HG02588 (cell line): ENCODE data around the gene TSPAN14.
"Not testable (repeated sequence)": the region's sequence is repeated elsewhere in the genome, so short reads cannot be mapped to it uniquely, and the experiment has no call there.

Experiments used
- ATAC-seq: cut with Tn5 transposase; IDR thresholded peaks from one replicate; pipeline ENCODE4 v1.9.1; 2021; ENCODE audit warnings: mild to moderate bottlenecking, moderate library complexity; ENCODE audit not compliant: unreplicated experiment

The TSPAN14 gene

GRCh38 chr10:80539421-80540031 lies 85.4 kb downstream of the TSPAN14 start:
- ATAC-seq: peak; percentile 28

- ATAC-seq: no peak
Measured at GRCh38 chr10:80540136-80540535, 86.0 kb downstream of the TSPAN14 start.

- ATAC-seq: no peak
Measured at GRCh38 chr10:80540618-80540980, 86.5 kb downstream of the TSPAN14 start.

- ATAC-seq: peak; percentile 52
Measured at GRCh38 chr10:80540981-80541750, 87.1 kb downstream of the TSPAN14 start.

- no peak for ATAC-seq
Measured at GRCh38 chr10:80542053-80542452, 87.9 kb downstream of the TSPAN14 start.

GRCh38 chr10:80542652-80543318 lies 88.7 kb downstream of the TSPAN14 start:
- ATAC-seq: no peak

GRCh38 chr10:80543319-80543672 lies 89.2 kb downstream of the TSPAN14 start:
- not testable (repeated sequence) for ATAC-seq

- no peak for ATAC-seq
Measured at GRCh38 chr10:80544316-80544953, 90.3 kb downstream of the TSPAN14 start.

- no peak for ATAC-seq
Measured at GRCh38 chr10:80545258-80545881, 91.3 kb downstream of the TSPAN14 start.

GRCh38 chr10:80552151-80552646 lies 98.1 kb downstream of the TSPAN14 start:
- no peak for ATAC-seq

- ATAC-seq: no peak
Measured at GRCh38 chr10:80553436-80553835, 99.3 kb downstream of the TSPAN14 start.

GRCh38 chr10:80554050-80554449 lies 99.9 kb downstream of the TSPAN14 start:
- ATAC-seq: no peak

GRCh38 chr10:80555415-80555814 lies 101.3 kb downstream of the TSPAN14 start:
- no peak for ATAC-seq

- ATAC-seq: no peak
Measured at GRCh38 chr10:80561950-80562349, 107.8 kb downstream of the TSPAN14 start.

- no peak for ATAC-seq
Measured at GRCh38 chr10:80567292-80567691, 113.2 kb downstream of the TSPAN14 start.

GRCh38 chr10:80569131-80569895 lies 115.2 kb downstream of the TSPAN14 start:
- no peak for ATAC-seq

- ATAC-seq: no peak
Measured at GRCh38 chr10:80571352-80571751, 117.2 kb downstream of the TSPAN14 start.

- ATAC-seq: no peak
Measured at GRCh38 chr10:80579181-80579763, 125.2 kb downstream of the TSPAN14 start.

GRCh38 chr10:80579849-80580637 lies 125.9 kb downstream of the TSPAN14 start:
- ATAC-seq: no peak
